ENCODE data around the gene SIPA1. TPM values are rescaled to one million over a fixed set of nuclear protein-coding genes. Genes with fewer than 3 reads are reported as not detected.

The SIPA1 gene
- total RNA-seq: 37.1 to 42.9 TPM (median 37.5 TPM) in 3 replicates

- peaks cover 9% of the 10 kb centered on the region for H3K36me3 Mint-ChIP-seq
- H3K27me3 Mint-ChIP-seq (ENCODE audit: low read depth): peaks cover 2% of the 10 kb centered on the region
- no peak for TF ChIP-seq CTCF (IDR thresholded peaks at IDR 0.05; ENCODE audit: unreplicated experiment)
- H3K4me1 Mint-ChIP-seq: peaks cover 13% of the 10 kb centered on the region
- peak within 1 kb of the TSS; percentile 75 for H3K4me3 Mint-ChIP-seq
- H3K9me3 Mint-ChIP-seq: no peaks in the 10 kb centered on the region
- peak within 1 kb of the TSS; percentile 92 for H3K27ac Mint-ChIP-seq
- DNase-seq (ENCODE audit: low spot score in 2 of 2, unreplicated experiment in 2 of 2): peak; percentile 72 to 86
These were observed at the start of gene SIPA1 for GRCh38 chr11:65637794-65638419. Gene SIPA1, plus strand, starts transcription at chr11:65638101. Its CDS starts 2,821 bp downstream, at chr11:65640922.

GRCh38 chr11:65588199-65589054 is 49.5 kb upstream of the SIPA1 start:
- Mint-ChIP-seq H3K27me3 (ENCODE audit: low read depth) (peaks cover 26% of the 10 kb centered on the region), H3K4me3 (no peak overlapping the region), H3K27ac (no peak overlapping the region), H3K4me1 (peaks cover 14% of the 10 kb centered on the region), H3K36me3 (peaks cover 4% of the 10 kb centered on the region), H3K9me3 (no peaks in the 10 kb centered on the region)
- no peak for DNase-seq (ENCODE audit: low spot score in 2 of 2, unreplicated experiment in 2 of 2)
- TF ChIP-seq CTCF (IDR thresholded peaks at IDR 0.05; ENCODE audit: unreplicated experiment): peak; percentile 41

- DNase-seq (ENCODE audit: low spot score in 2 of 2, unreplicated experiment in 2 of 2): no peak
- Mint-ChIP-seq H3K4me1 (peaks cover 14% of the 10 kb centered on the region), H3K27ac (no peak overlapping the region), H3K9me3 (no peaks in the 10 kb centered on the region), H3K27me3 (ENCODE audit: low read depth) (peaks cover 22% of the 10 kb centered on the region), H3K36me3 (peaks cover 4% of the 10 kb centered on the region), H3K4me3 (no peak overlapping the region)
- TF ChIP-seq CTCF (IDR thresholded peaks at IDR 0.05; ENCODE audit: unreplicated experiment): no peak
These were observed 48.3 kb upstream of the SIPA1 start for GRCh38 chr11:65589444-65590239.

- Mint-ChIP-seq H3K27me3 (ENCODE audit: low read depth) (peaks cover 22% of the 10 kb centered on the region), H3K9me3 (no peaks in the 10 kb centered on the region), H3K36me3 (peaks cover 4% of the 10 kb centered on the region), H3K4me1 (peaks cover 14% of the 10 kb centered on the region), H3K4me3 (no peak overlapping the region), H3K27ac (no peak overlapping the region)
- DNase-seq (ENCODE audit: low spot score in 2 of 2, unreplicated experiment in 2 of 2): no peak
- no peak for TF ChIP-seq CTCF (IDR thresholded peaks at IDR 0.05; ENCODE audit: unreplicated experiment)
These were observed 47.6 kb upstream of the SIPA1 start for GRCh38 chr11:65590240-65590738.

Measured in mesothelial cell of epicardium (in vitro differentiated cells).